ENCODE data around the gene CLGN.

Gene CLGN

GRCh38 chr4:140367738-140368137, 59.7 kb downstream of the CLGN start:
- no peak overlapping the region for H3K4me3 Mint-ChIP-seq
- no peaks in the 10 kb centered on the region for H3K27me3 Mint-ChIP-seq
- H3K27ac Mint-ChIP-seq, result no peak overlapping the region
- H3K9me3 Mint-ChIP-seq, result no peaks in the 10 kb centered on the region
- H3K36me3 Mint-ChIP-seq (ENCODE audit: insufficient read depth), result no peaks in the 10 kb centered on the region
- H3K4me1 Mint-ChIP-seq (ENCODE audit: low read depth in 2 of 2), result peaks cover 0 to 4% of the 10 kb centered on the region in 2 donors
- DNase-seq (no peak), ATAC-seq (replicated peaks) (no peak)

- Mint-ChIP-seq H3K27me3 (peaks cover 8 to 13% of the 10 kb centered on the region in 2 donors), H3K4me3 (no peak overlapping the region), H3K27ac (no peak overlapping the region), H3K36me3 (ENCODE audit: insufficient read depth) (no peaks in the 10 kb centered on the region), H3K9me3 (no peaks in the 10 kb centered on the region), H3K4me1 (ENCODE audit: low read depth in 2 of 2) (peaks cover 2 to 4% of the 10 kb centered on the region in 2 donors)
- ATAC-seq (replicated peaks) (no peak), DNase-seq (no peak)
Measured at GRCh38 chr4:140363558-140363957, 63.9 kb downstream of the CLGN start.

GRCh38 chr4:140363051-140363450, 64.4 kb downstream of the CLGN start:
- Mint-ChIP-seq H3K4me1 (ENCODE audit: low read depth in 2 of 2) (peaks cover 2 to 4% of the 10 kb centered on the region in 2 donors), H3K4me3 (no peak overlapping the region), H3K9me3 (no peaks in the 10 kb centered on the region), H3K27ac (no peak overlapping the region), H3K36me3 (ENCODE audit: insufficient read depth) (no peaks in the 10 kb centered on the region), H3K27me3 (peaks cover 10 to 13% of the 10 kb centered on the region in 2 donors)
- DNase-seq (no peak), ATAC-seq (replicated peaks) (no peak)

GRCh38 chr4:140361099-140361498, 66.3 kb downstream of the CLGN start:
- H3K36me3 Mint-ChIP-seq (ENCODE audit: insufficient read depth), result no peaks in the 10 kb centered on the region
- H3K27me3 Mint-ChIP-seq, result peaks cover 19 to 28% of the 10 kb centered on the region in 2 donors
- no peak for ATAC-seq (replicated peaks)
- peaks cover 2 to 4% of the 10 kb centered on the region in 2 donors for H3K4me1 Mint-ChIP-seq (ENCODE audit: low read depth in 2 of 2)
- no peak overlapping the region for H3K4me3 Mint-ChIP-seq
- H3K9me3 Mint-ChIP-seq, result no peaks in the 10 kb centered on the region
- DNase-seq, result no peak
- H3K27ac Mint-ChIP-seq, result no peak overlapping the region

GRCh38 chr4:140359562-140360427, 67.7 kb downstream of the CLGN start:
- Mint-ChIP-seq H3K4me1 (ENCODE audit: low read depth in 2 of 2) (peaks cover 2 to 4% of the 10 kb centered on the region in 2 donors), H3K4me3 (no peak overlapping the region), H3K36me3 (ENCODE audit: insufficient read depth) (no peaks in the 10 kb centered on the region), H3K27ac (no peak overlapping the region), H3K9me3 (no peaks in the 10 kb centered on the region), H3K27me3 (peaks cover 19 to 29% of the 10 kb centered on the region in 2 donors)
- DNase-seq (peak; percentile 70 to 74 (median 74)), ATAC-seq (replicated peaks) (peak; percentile 98)

GRCh38 chr4:140358281-140358680, 69.2 kb downstream of the CLGN start:
- DNase-seq (no peak), ATAC-seq (replicated peaks) (no peak)
- Mint-ChIP-seq H3K4me3 (no peak overlapping the region), H3K36me3 (ENCODE audit: insufficient read depth) (no peaks in the 10 kb centered on the region), H3K27me3 (peaks cover 19 to 29% of the 10 kb centered on the region in 2 donors), H3K4me1 (ENCODE audit: low read depth in 2 of 2) (peaks cover 4 to 5% of the 10 kb centered on the region in 2 donors), H3K9me3 (no peaks in the 10 kb centered on the region), H3K27ac (no peak overlapping the region)

GRCh38 chr4:140357868-140358267, 69.6 kb downstream of the CLGN start:
- H3K4me1 Mint-ChIP-seq (ENCODE audit: low read depth in 2 of 2), result peaks cover 4 to 5% of the 10 kb centered on the region in 2 donors
- DNase-seq (no peak), ATAC-seq (replicated peaks) (no peak)
- H3K27me3 Mint-ChIP-seq, result peaks cover 19 to 29% of the 10 kb centered on the region in 2 donors
- no peak overlapping the region for H3K4me3 Mint-ChIP-seq
- no peaks in the 10 kb centered on the region for H3K9me3 Mint-ChIP-seq
- no peak overlapping the region for H3K27ac Mint-ChIP-seq
- no peaks in the 10 kb centered on the region for H3K36me3 Mint-ChIP-seq (ENCODE audit: insufficient read depth)

GRCh38 chr4:140355288-140355687, 72.2 kb downstream of the CLGN start:
- H3K36me3 Mint-ChIP-seq (ENCODE audit: insufficient read depth), result no peaks in the 10 kb centered on the region
- no peak overlapping the region for H3K4me3 Mint-ChIP-seq
- no peaks in the 10 kb centered on the region for H3K9me3 Mint-ChIP-seq
- DNase-seq, result no peak
- peaks cover 4 to 5% of the 10 kb centered on the region in 2 donors for H3K4me1 Mint-ChIP-seq (ENCODE audit: low read depth in 2 of 2)
- peaks cover 33 to 44% of the 10 kb centered on the region in 2 donors for H3K27me3 Mint-ChIP-seq
- ATAC-seq (replicated peaks), result no peak
- no peak overlapping the region for H3K27ac Mint-ChIP-seq

- ATAC-seq (replicated peaks) (no peak), DNase-seq (no peak)
- Mint-ChIP-seq H3K4me3 (no peak overlapping the region), H3K4me1 (ENCODE audit: low read depth in 2 of 2) (peaks cover 0 to 3% of the 10 kb centered on the region in 2 donors), H3K27me3 (peaks cover 42 to 48% of the 10 kb centered on the region in 2 donors), H3K27ac (no peak overlapping the region), H3K36me3 (ENCODE audit: insufficient read depth) (no peaks in the 10 kb centered on the region), H3K9me3 (no peaks in the 10 kb centered on the region)
Measured at GRCh38 chr4:140353786-140354185, 73.7 kb downstream of the CLGN start.

GRCh38 chr4:140351093-140352075, 76.1 kb downstream of the CLGN start:
- peaks cover 0 to 3% of the 10 kb centered on the region in 2 donors for H3K4me1 Mint-ChIP-seq (ENCODE audit: low read depth in 2 of 2)
- H3K27ac Mint-ChIP-seq, result no peak overlapping the region
- H3K9me3 Mint-ChIP-seq, result no peaks in the 10 kb centered on the region
- H3K36me3 Mint-ChIP-seq (ENCODE audit: insufficient read depth), result no peaks in the 10 kb centered on the region
- no peak for ATAC-seq (replicated peaks)
- H3K27me3 Mint-ChIP-seq, result peaks cover 41 to 53% of the 10 kb centered on the region in 2 donors
- H3K4me3 Mint-ChIP-seq, result no peak overlapping the region
- no peak for DNase-seq

- ATAC-seq (replicated peaks) (no peak), DNase-seq (no peak)
- no peak overlapping the region for H3K4me3 Mint-ChIP-seq
- no peaks in the 10 kb centered on the region for H3K9me3 Mint-ChIP-seq
- H3K27ac Mint-ChIP-seq, result no peak overlapping the region
- peaks cover 0 to 3% of the 10 kb centered on the region in 2 donors for H3K4me1 Mint-ChIP-seq (ENCODE audit: low read depth in 2 of 2)
- H3K36me3 Mint-ChIP-seq (ENCODE audit: insufficient read depth), result no peaks in the 10 kb centered on the region
- H3K27me3 Mint-ChIP-seq, result peaks cover 43 to 52% of the 10 kb centered on the region in 2 donors
Measured at GRCh38 chr4:140349816-140350215, 77.6 kb downstream of the CLGN start.

- no peak for ATAC-seq (replicated peaks)
- Mint-ChIP-seq H3K9me3 (no peaks in the 10 kb centered on the region), H3K27me3 (peaks cover 53 to 63% of the 10 kb centered on the region in 2 donors), H3K4me3 (no peak overlapping the region), H3K4me1 (ENCODE audit: low read depth in 2 of 2) (peaks cover 3% of the 10 kb centered on the region in 2 donors), H3K36me3 (ENCODE audit: insufficient read depth) (no peaks in the 10 kb centered on the region), H3K27ac (no peak overlapping the region)
- DNase-seq, result no peak
Measured at GRCh38 chr4:140346136-140346535, 81.3 kb downstream of the CLGN start.

- DNase-seq, result no peak
- Mint-ChIP-seq H3K9me3 (no peaks in the 10 kb centered on the region), H3K4me1 (ENCODE audit: low read depth in 2 of 2) (peaks cover 3% of the 10 kb centered on the region in 2 donors), H3K4me3 (no peak overlapping the region), H3K36me3 (ENCODE audit: insufficient read depth) (no peaks in the 10 kb centered on the region), H3K27ac (no peak overlapping the region), H3K27me3 (peaks cover 40 to 48% of the 10 kb centered on the region in 2 donors)
- ATAC-seq (replicated peaks), result no peak
Measured at GRCh38 chr4:140344621-140345020, 82.8 kb downstream of the CLGN start.
